Measurements from ENCODE around the gene EP400. TPM values are rescaled to one million over a fixed set of nuclear protein-coding genes. Genes with fewer than 3 reads are reported as not detected.

EP400 gene
- total RNA-seq, 3 donors from 2014 or later = 34.9 to 47.8 (median 40.7) TPM

GRCh38 chr12:131908092-131909080 lies 41.4 kb upstream of the EP400 start:
- Histone ChIP-seq H3K4me3 (no peak overlapping the region), H3K4me1 (ENCODE audit: low read depth) (no peaks in the 10 kb centered on the region), H3K36me3 (ENCODE audit: low read depth) (peaks cover 9% of the 10 kb centered on the region), H3K9me3 (no peaks in the 10 kb centered on the region)
- no peak for DNase-seq
- intact Hi-C loops (cut with DNase I, micrococcal nuclease) = no loop called here
- no peak for ATAC-seq
- TF ChIP-seq, protein P1, sequence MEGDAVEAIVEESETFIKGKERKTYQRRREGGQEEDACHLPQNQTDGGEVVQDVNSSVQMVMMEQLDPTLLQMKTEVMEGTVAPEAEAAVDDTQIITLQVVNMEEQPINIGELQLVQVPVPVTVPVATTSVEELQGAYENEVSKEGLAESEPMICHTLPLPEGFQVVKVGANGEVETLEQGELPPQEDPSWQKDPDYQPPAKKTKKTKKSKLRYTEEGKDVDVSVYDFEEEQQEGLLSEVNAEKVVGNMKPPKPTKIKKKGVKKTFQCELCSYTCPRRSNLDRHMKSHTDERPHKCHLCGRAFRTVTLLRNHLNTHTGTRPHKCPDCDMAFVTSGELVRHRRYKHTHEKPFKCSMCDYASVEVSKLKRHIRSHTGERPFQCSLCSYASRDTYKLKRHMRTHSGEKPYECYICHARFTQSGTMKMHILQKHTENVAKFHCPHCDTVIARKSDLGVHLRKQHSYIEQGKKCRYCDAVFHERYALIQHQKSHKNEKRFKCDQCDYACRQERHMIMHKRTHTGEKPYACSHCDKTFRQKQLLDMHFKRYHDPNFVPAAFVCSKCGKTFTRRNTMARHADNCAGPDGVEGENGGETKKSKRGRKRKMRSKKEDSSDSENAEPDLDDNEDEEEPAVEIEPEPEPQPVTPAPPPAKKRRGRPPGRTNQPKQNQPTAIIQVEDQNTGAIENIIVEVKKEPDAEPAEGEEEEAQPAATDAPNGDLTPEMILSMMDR (IDR thresholded peaks at IDR 0.05) = no peak

DNA sequence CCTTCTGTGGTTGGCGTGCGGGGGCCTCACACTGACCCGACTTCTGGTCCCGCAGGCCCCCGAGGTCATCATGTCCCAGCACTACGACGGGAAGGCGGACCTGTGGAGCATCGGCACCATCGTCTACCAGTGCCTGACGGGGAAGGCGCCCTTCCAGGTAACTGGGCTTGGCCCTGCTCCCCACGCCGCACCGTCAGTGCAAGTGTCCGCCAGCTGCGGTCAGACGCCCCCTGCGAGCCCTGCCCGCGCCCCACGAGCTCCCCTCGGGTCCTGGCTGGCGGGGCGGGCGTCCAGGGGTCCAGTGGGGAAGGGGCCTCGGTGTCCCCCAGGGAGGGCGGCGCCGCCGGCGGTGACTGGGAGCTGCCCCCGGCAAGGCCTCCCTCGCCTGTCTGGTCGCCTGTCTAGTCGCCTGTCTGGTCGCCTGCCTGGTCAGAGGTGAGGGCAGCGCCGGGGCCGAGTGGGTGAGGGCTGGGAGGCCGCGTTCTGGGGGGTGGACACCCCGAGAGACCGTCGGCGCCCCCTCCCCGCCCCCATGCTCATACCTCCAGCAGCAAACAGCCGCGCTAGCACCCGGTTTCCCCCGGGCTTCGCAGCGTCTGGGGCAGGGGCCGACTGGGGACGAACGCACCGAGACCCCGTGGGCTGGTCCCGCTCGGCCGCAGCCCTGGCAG lies 40.5 kb upstream of the EP400 start:
- Histone ChIP-seq H3K4me1 (ENCODE audit: low read depth) (no peaks in the 10 kb centered on the region), H3K36me3 (ENCODE audit: low read depth) (peaks cover 9% of the 10 kb centered on the region), H3K9me3 (no peaks in the 10 kb centered on the region), H3K4me3 (no peak overlapping the region)
- ATAC-seq (no peak), DNase-seq (no peak)
- TF ChIP-seq, protein P1 (IDR thresholded peaks at IDR 0.05) = no peak
- intact Hi-C loops (cut with DNase I, micrococcal nuclease) = no loop called here

DNA sequence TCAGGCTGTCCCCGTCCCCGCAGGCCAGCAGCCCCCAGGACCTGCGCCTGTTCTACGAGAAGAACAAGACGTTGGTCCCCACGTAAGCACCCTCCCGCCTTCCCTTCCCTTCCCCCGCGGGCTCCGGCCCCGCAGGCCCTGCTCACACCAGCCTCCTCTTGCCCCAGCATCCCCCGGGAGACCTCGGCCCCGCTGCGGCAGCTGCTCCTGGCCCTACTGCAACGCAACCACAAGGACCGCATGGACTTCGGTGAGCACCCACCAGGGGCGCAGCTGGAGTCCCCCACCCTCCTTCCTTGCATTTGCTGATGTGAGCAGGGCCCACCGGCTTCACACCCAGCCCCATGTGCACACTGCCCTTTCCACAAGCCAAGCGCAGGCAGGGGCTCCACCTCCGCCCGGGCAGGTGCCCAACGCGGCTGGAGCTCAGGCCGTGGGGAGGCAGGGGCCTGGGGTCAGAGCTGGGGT lies 40.0 kb upstream of the EP400 start:
- no peak for ATAC-seq
- DNase-seq = no peak
- intact Hi-C loops (cut with DNase I, micrococcal nuclease) = no loop called here
- TF ChIP-seq, protein P1 (IDR thresholded peaks at IDR 0.05) = no peak
- Histone ChIP-seq H3K9me3 (no peaks in the 10 kb centered on the region), H3K4me1 (ENCODE audit: low read depth) (no peaks in the 10 kb centered on the region), H3K36me3 (ENCODE audit: low read depth) (peaks cover 9% of the 10 kb centered on the region), H3K4me3 (no peak overlapping the region)

- TF ChIP-seq, protein P1 (IDR thresholded peaks at IDR 0.05) = no peak
- H3K4me1 ChIP-seq (ENCODE audit: low read depth) = no peaks in the 10 kb centered on the region
- DNase-seq = no peak
- H3K36me3 ChIP-seq (ENCODE audit: low read depth) = peaks cover 9% of the 10 kb centered on the region
- intact Hi-C loops (cut with DNase I, micrococcal nuclease) = no loop called here
- ATAC-seq = no peak
- no peaks in the 10 kb centered on the region for H3K9me3 ChIP-seq
- no peak overlapping the region for H3K4me3 ChIP-seq
Observed at GRCh38 chr12:131910302-131911027, 39.3 kb upstream of the EP400 start.

DNA sequence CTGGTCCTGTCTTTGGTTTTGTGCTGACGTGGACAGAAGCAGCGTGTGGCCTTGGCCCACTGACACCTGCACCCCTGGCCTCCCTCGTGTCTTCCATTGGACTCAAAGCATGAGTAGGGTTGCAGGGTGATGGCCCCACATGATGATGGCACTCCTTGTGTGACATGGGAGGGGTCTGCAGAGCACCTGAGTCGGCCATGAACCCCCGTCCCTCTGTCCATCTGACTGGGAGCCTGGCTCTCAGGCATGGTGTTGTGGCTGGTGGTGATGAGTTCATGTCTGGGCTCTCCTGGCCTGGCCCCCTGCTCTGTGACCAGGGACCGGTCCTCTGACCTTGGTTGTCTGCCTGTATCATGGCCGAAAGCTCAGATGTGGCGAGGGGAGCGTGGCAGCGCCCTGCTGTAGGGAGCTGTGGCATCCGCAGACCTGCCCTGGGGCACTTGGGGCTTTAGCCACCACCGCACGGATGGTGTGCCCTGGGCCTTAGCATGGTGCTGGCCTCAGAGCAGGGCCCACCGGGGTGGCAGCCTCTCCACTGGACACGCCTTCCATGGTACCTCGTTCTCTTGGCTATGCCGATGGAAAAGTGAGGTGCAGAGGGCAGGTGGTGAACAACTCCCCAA lies 38.6 kb upstream of the EP400 start:
- no peaks in the 10 kb centered on the region for H3K9me3 ChIP-seq
- no peak overlapping the region for H3K4me3 ChIP-seq
- H3K36me3 ChIP-seq (ENCODE audit: low read depth) = peaks cover 9% of the 10 kb centered on the region
- no peak for DNase-seq
- no peaks in the 10 kb centered on the region for H3K4me1 ChIP-seq (ENCODE audit: low read depth)
- no peak for ATAC-seq
- TF ChIP-seq, protein P1 (IDR thresholded peaks at IDR 0.05) = no peak
- intact Hi-C loops (cut with DNase I, micrococcal nuclease) = no loop called here
